PC-3 (cell line): ENCODE data around the gene TESMIN.

Experiments
- CTCF ChIP-seq: fragments of 300-600 bp; sonication (generic); conservative IDR thresholded peaks from 2 replicates; pipeline ENCODE4 v1.5.1; 2017; ENCODE audit warnings: antibody characterized with exemption, low read depth, mild to moderate bottlenecking, low read length
- EZH2 ChIP-seq: fragments of 300-600 bp; sonication (generic); IDR thresholded peaks from one replicate; pipeline ENCODE4 v1.6.1; 2017; ENCODE audit warnings: antibody characterized with exemption, mild to moderate bottlenecking, low read length; ENCODE audit not compliant: unreplicated experiment
- EZH2phosphoT487 ChIP-seq: fragments of 300-600 bp; sonication (generic); IDR thresholded peaks from 2 replicates; pipeline ENCODE4 v1.6.1; 2018; ENCODE audit warnings: mild to moderate bottlenecking, antibody characterized with exemption, low read length, borderline replicate concordance

GRCh38 chr11:68660066-68660810 is 91.1 kb downstream of the TESMIN start:
- TF ChIP-seq CTCF (no peak), EZH2 (no peak), EZH2phosphoT487 (no peak)
